HUES6 (cell line): ENCODE results near the gene ASMT.

Experiments
- H3K27ac ChIP-seq: 2 replicates; pipeline ENCODE4 v1.7.0; 2013; ENCODE audit warnings: low read depth, mild to moderate bottlenecking, low read length, inconsistent platforms
- H3K27me3 ChIP-seq: 2 replicates; pipeline ENCODE4 v1.6.1; 2013; ENCODE audit warnings: low read length; ENCODE audit not compliant: control insufficient read depth, insufficient read depth
- H3K36me3 ChIP-seq: 2 replicates; pipeline ENCODE4 v1.6.1; 2013; ENCODE audit warnings: low read length; ENCODE audit not compliant: control insufficient read depth, insufficient read depth
- H3K4me1 ChIP-seq: 2 replicates; pipeline ENCODE4 v1.6.1; 2013; ENCODE audit warnings: low read length; ENCODE audit not compliant: control insufficient read depth, insufficient read depth
- H3K4me3 ChIP-seq: 2 replicates; pipeline ENCODE4 v1.5.1; 2013; ENCODE audit warnings: low read depth, low read length
- H3K9ac ChIP-seq: one replicate; pipeline ENCODE4 v1.6.1; 2013; ENCODE audit warnings: mild to moderate bottlenecking, low read length
- H3K9me3 ChIP-seq: 2 replicates; pipeline ENCODE4 v1.6.1; 2013; ENCODE audit warnings: low read depth, low read length; ENCODE audit not compliant: control insufficient read depth, insufficient read depth

ASMT gene

GRCh38 chrX:1598021-1598875 is 16.6 kb upstream of the ASMT start:
- no peak overlapping the region for H3K27ac ChIP-seq
- no peaks in the 10 kb centered on the region for H3K9me3 ChIP-seq
- H3K4me1 ChIP-seq = no peaks in the 10 kb centered on the region
- H3K27me3 ChIP-seq = no peaks in the 10 kb centered on the region
- no peak overlapping the region for H3K9ac ChIP-seq
- H3K36me3 ChIP-seq = peaks cover 96% of the 10 kb centered on the region
- H3K4me3 ChIP-seq = no peak overlapping the region

GRCh38 chrX:1598876-1599790 is 15.7 kb upstream of the ASMT start:
- peaks cover 92% of the 10 kb centered on the region for H3K36me3 ChIP-seq

GRCh38 chrX:1599791-1600405 is 15.0 kb upstream of the ASMT start:
- Histone ChIP-seq H3K36me3 (peaks cover 85% of the 10 kb centered on the region), H3K27me3 (no peaks in the 10 kb centered on the region), H3K4me1 (no peaks in the 10 kb centered on the region), H3K9me3 (no peaks in the 10 kb centered on the region), H3K27ac (no peak overlapping the region), H3K4me3 (no peak overlapping the region), H3K9ac (no peak overlapping the region)

More at GRCh38 chrX:1598876-1599790, 15.7 kb upstream of the ASMT start:
- no peaks in the 10 kb centered on the region for H3K4me1 ChIP-seq
- H3K4me3 ChIP-seq = no peak overlapping the region
- no peaks in the 10 kb centered on the region for H3K27me3 ChIP-seq
- no peaks in the 10 kb centered on the region for H3K9me3 ChIP-seq
- no peak overlapping the region for H3K9ac ChIP-seq
- no peak overlapping the region for H3K27ac ChIP-seq

- H3K27me3 ChIP-seq = no peaks in the 10 kb centered on the region
- no peak overlapping the region for H3K27ac ChIP-seq
- H3K9ac ChIP-seq = no peak overlapping the region
- no peaks in the 10 kb centered on the region for H3K9me3 ChIP-seq
- H3K36me3 ChIP-seq = peaks cover 79% of the 10 kb centered on the region
- H3K4me3 ChIP-seq = no peak overlapping the region
- no peaks in the 10 kb centered on the region for H3K4me1 ChIP-seq
Observed at GRCh38 chrX:1600406-1601050, 14.3 kb upstream of the ASMT start.

DNA sequence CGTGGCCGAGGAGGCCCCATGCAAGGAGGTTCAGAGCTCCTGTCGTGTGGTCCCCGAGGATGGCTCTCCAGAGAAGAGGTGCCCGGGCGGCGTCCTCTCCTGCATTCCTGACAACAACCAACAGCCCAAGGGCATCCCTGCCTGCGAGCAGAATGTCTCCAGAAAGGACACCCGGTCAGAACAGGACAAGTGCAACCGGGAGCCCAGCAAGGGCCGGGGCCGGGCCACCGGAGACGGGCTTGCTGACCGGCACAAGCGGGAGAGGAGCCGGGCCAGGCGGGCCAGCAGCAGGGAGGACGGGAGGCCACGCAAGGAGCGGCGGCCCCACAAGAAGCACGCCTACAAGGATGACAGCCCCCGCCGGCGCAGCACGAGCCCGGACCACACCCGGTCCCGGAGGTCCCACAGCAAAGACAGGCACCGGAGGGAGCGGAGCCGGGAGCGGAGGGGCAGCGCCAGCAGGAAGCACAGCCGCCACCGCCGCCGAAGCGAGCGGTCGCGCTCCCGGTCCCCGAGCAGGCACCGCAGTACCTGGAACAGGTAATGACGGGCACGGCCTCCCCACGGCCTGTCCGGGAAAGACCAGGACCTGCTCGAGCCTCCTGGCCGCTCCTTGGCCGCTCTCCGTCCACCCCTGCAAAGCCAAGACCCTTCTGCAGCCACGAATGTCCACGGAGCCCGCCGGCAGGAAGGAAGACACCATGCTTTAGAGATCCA is 13.7 kb upstream of the ASMT start:
- peaks cover 72% of the 10 kb centered on the region for H3K36me3 ChIP-seq
- H3K27ac ChIP-seq = no peak overlapping the region
- H3K4me1 ChIP-seq = no peaks in the 10 kb centered on the region
- no peak overlapping the region for H3K9ac ChIP-seq
- H3K4me3 ChIP-seq = no peak overlapping the region
- H3K27me3 ChIP-seq = no peaks in the 10 kb centered on the region
- H3K9me3 ChIP-seq = no peaks in the 10 kb centered on the region

DNA sequence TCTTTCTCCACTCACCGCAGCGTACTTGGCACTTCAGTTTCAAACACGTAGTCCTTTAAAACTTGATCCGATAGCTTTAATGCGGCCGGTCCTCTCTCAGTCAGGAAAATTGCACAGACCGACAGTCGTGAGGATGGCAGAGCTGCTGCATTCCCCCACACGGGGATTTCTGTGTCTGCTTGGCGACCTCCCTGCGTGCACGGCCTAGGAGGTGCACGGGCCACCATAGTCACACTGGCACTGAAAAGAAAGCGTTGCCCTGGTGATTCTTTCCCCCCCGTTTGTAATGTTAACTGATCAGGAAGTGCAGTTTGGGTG is 13.1 kb upstream of the ASMT start:
- Histone ChIP-seq H3K9me3 (no peaks in the 10 kb centered on the region), H3K27me3 (no peaks in the 10 kb centered on the region), H3K27ac (no peak overlapping the region), H3K4me3 (no peak overlapping the region), H3K36me3 (peaks cover 69% of the 10 kb centered on the region), H3K4me1 (no peaks in the 10 kb centered on the region), H3K9ac (no peak overlapping the region)

GRCh38 chrX:1602299-1602698 is 12.6 kb upstream of the ASMT start:
- H3K27me3 ChIP-seq = no peaks in the 10 kb centered on the region
- no peak overlapping the region for H3K4me3 ChIP-seq
- H3K4me1 ChIP-seq = no peaks in the 10 kb centered on the region
- H3K27ac ChIP-seq = no peak overlapping the region
- H3K9ac ChIP-seq = no peak overlapping the region
- H3K9me3 ChIP-seq = no peaks in the 10 kb centered on the region
- H3K36me3 ChIP-seq = peaks cover 63% of the 10 kb centered on the region

GRCh38 chrX:1606496-1606895 is 8.4 kb upstream of the ASMT start:
- Histone ChIP-seq H3K4me3 (no peak overlapping the region), H3K27ac (no peak overlapping the region), H3K27me3 (no peaks in the 10 kb centered on the region), H3K36me3 (peaks cover 21% of the 10 kb centered on the region), H3K9me3 (no peaks in the 10 kb centered on the region), H3K9ac (no peak overlapping the region), H3K4me1 (no peaks in the 10 kb centered on the region; the same call in 1 of the 2 replicates)

DNA sequence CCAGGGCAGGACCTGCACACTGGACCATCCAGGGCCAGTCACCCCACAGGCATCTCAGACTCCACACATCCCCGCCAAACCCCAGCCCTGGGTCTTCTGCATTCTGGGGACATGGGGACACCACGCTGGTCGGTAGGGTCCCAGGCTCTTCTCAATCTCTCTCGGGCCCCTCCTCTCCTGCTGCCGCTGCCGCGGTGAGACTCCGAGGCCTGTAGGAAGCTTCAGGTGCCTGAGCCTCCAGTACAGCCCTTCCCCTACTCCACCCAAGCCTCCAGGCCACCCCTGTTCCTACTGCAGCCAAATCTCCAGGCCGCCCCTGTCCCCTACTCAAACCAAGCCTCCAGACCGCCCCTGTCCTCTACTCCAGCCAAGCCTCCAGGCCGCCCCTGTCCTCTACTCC is 5.5 kb upstream of the ASMT start:
- Histone ChIP-seq H3K27ac (no peak overlapping the region), H3K36me3 (no peaks in the 10 kb centered on the region; the same call in 1 of the 2 replicates), H3K27me3 (no peaks in the 10 kb centered on the region), H3K9ac (no peak overlapping the region), H3K9me3 (no peaks in the 10 kb centered on the region), H3K4me1 (no peaks in the 10 kb centered on the region; the same call in 1 of the 2 replicates), H3K4me3 (no peak overlapping the region)

DNA sequence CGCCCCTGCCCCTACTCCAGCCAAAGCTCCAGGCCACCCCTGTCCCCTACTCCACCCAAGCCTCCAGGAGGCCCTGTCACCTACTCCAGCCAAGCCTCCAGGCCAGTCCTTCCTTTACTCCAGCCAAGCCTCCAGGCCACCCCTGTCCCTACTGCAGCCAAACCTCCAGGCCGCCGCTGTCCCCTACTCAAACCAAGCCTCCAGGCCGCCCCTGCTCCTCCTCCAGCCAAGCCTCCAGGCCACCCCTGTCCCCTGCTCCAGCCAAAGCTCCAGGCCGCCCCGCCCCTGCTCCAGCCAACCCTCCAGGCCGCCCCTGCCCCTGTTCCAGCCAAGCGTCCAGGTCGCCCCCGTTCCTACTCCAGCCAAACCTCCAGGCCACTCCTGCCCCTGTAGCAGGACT is 5.1 kb upstream of the ASMT start:
- no peak overlapping the region for H3K9ac ChIP-seq
- no peaks in the 10 kb centered on the region; the same call in 1 of the 2 replicates for H3K4me1 ChIP-seq
- no peaks in the 10 kb centered on the region for H3K27me3 ChIP-seq
- H3K36me3 ChIP-seq = no peaks in the 10 kb centered on the region
- no peaks in the 10 kb centered on the region for H3K9me3 ChIP-seq
- H3K4me3 ChIP-seq = no peak overlapping the region
- H3K27ac ChIP-seq = no peak overlapping the region
